Thyroid gland (tissue), 4 donors: ENCODE data around the gene KCNJ14. TPM values are rescaled to one million over a fixed set of nuclear protein-coding genes. Genes with fewer than 3 reads are reported as not detected.

Experiments
- DNase-seq, 2 donors: peaks; one replicate each; pipeline ENCODE4 v3.0.0-alpha.2; 2019
- H3K27ac ChIP-seq, 3 donors: fragments of 200-600 bp; sonication (generic); 1 replicate in 2 of 3; 2 replicates in 1 of 3; pipeline ENCODE4 v1.5.1; 2016 to 2019; ENCODE audit warnings: mild to moderate bottlenecking in 1 of 3, moderate library complexity in 1 of 3
- H3K27me3 ChIP-seq: fragments of 200-600 bp; sonication (generic); one replicate; pipeline ENCODE4 v1.5.1; 2019
- H3K36me3 ChIP-seq, 2 donors: fragments of 200-600 bp; sonication (generic); one replicate each; pipeline ENCODE4 v1.5.1; 2016 to 2019
- H3K4me1 ChIP-seq, 2 donors: fragments of 200-600 bp; sonication (generic); one replicate each; pipeline ENCODE4 v1.5.1; 2017 to 2019
- H3K4me3 ChIP-seq, 3 donors: fragments of 200-600 bp; sonication (generic); replicated peaks in 1 of 3; 1 replicate in 2 of 3; 2 replicates in 1 of 3; pipeline ENCODE4 v1.5.1; 2016; ENCODE audit warnings: mild to moderate bottlenecking in 1 of 3
- H3K9me3 ChIP-seq: fragments of 200-600 bp; sonication (generic); one replicate; pipeline ENCODE4 v1.5.1; 2017
- POLR2A ChIP-seq, 2 donors: fragments of 450-650 bp; IDR thresholded peaks; one replicate each; pipeline ENCODE4 v1.6.1; 2017; ENCODE audit warnings: antibody characterized with exemption in 2 of 2, mild to moderate bottlenecking in 2 of 2, moderate library complexity in 1 of 2
- WGBS, 2 donors: methylation state at CpG; one replicate each; pipeline ENCODE4 v1.1.5; 2017; 5-methylcytosine and 5-hydroxymethylcytosine counted together
- intact Hi-C: fragments of 100-400 bp; cut with DNase I; formaldehyde crosslinking; loops from one replicate; pipeline ENCODE4 v1.15.1; 2023
- total RNA-seq, 4 donors: library from RNA; depleted of rRNA; stranded (reverse); fragments of >200 nt; gene quantifications; one replicate each; pipeline ENCODE4 v1.2.3, GENCODE V29; 2016
- TF ChIP-seq, protein P1 (sequence below), 6 experiments: fragments of 200-600 bp in 3 of 6; fragments of 450-650 bp in 3 of 6; sonication (generic) in 3 of 6; IDR thresholded peaks; one replicate each; pipeline ENCODE4 v1.5.1; 2016 to 2019; ENCODE audit warnings: antibody characterized with exemption in 6 of 6, mild to moderate bottlenecking in 2 of 6, inconsistent platforms in 1 of 6, moderate library complexity in 1 of 6

The KCNJ14 gene
- total RNA-seq, 4 donors from 2014 or later, result 1.2 to 1.9 (median 1.4) TPM

GRCh38 chr19:48493718-48494401 lies 38.5 kb downstream of the KCNJ14 start:
- intact Hi-C loops, result no loop called here
- H3K27ac ChIP-seq, result peak overlapping the region in 1 of 3 donors; percentile 59
- H3K9me3 ChIP-seq, result no peaks in the 10 kb centered on the region
- H3K4me3 ChIP-seq, result peak overlapping the region in 1 of 3 donors; percentile 31
- H3K36me3 ChIP-seq, result no peaks in the 10 kb centered on the region
- WGBS, 2 donors, result 32 to 81% methylated on average over 2 to 4 of the region's 70 CpGs
- H3K4me1 ChIP-seq, result peaks cover 11 to 41% of the 10 kb centered on the region in 2 donors
- no peaks in the 10 kb centered on the region for H3K27me3 ChIP-seq
- DNase-seq, result no peak
- TF ChIP-seq, protein P1, sequence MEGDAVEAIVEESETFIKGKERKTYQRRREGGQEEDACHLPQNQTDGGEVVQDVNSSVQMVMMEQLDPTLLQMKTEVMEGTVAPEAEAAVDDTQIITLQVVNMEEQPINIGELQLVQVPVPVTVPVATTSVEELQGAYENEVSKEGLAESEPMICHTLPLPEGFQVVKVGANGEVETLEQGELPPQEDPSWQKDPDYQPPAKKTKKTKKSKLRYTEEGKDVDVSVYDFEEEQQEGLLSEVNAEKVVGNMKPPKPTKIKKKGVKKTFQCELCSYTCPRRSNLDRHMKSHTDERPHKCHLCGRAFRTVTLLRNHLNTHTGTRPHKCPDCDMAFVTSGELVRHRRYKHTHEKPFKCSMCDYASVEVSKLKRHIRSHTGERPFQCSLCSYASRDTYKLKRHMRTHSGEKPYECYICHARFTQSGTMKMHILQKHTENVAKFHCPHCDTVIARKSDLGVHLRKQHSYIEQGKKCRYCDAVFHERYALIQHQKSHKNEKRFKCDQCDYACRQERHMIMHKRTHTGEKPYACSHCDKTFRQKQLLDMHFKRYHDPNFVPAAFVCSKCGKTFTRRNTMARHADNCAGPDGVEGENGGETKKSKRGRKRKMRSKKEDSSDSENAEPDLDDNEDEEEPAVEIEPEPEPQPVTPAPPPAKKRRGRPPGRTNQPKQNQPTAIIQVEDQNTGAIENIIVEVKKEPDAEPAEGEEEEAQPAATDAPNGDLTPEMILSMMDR (IDR thresholded peaks at IDR 0.05), result no peak
- TF ChIP-seq POLR2A (IDR thresholded peaks at IDR 0.05), result no peak

GRCh38 chr19:48495396-48495795 lies 40.0 kb downstream of the KCNJ14 start:
- intact Hi-C loops, result no loop called here
- Histone ChIP-seq H3K27ac (peak overlapping the region in 1 of 3 donors; percentile 4), H3K9me3 (no peaks in the 10 kb centered on the region), H3K27me3 (no peaks in the 10 kb centered on the region), H3K4me1 (peaks cover 11 to 33% of the 10 kb centered on the region in 2 donors), H3K36me3 (no peaks in the 10 kb centered on the region), H3K4me3 (no peak overlapping the region)
- TF ChIP-seq POLR2A (IDR thresholded peaks at IDR 0.05), result no peak
- TF ChIP-seq, protein P1 (IDR thresholded peaks at IDR 0.05), result no peak
- 71 to 78% methylated on average over 6 of the region's 6 CpGs for WGBS, 2 donors
- DNase-seq, result no peak

GRCh38 chr19:48496959-48497727 lies 41.8 kb downstream of the KCNJ14 start:
- intact Hi-C loops, result no loop called here
- H3K27me3 ChIP-seq, result no peaks in the 10 kb centered on the region
- H3K4me1 ChIP-seq, result peaks cover 3 to 26% of the 10 kb centered on the region in 2 donors
- H3K9me3 ChIP-seq, result no peaks in the 10 kb centered on the region
- whole genome bisulfite sequencing, 2 donors, result 55 to 69% methylated on average over 14 to 36 of the region's 45 CpGs
- TF ChIP-seq, protein P1 (IDR thresholded peaks at IDR 0.05), result no peak
- TF ChIP-seq POLR2A (IDR thresholded peaks at IDR 0.05), result no peak
- DNase-seq, result no peak
- H3K36me3 ChIP-seq, result no peaks in the 10 kb centered on the region
- H3K4me3 ChIP-seq, result no peak overlapping the region
- no peak overlapping the region for H3K27ac ChIP-seq

GRCh38 chr19:48497728-48498594 lies 42.6 kb downstream of the KCNJ14 start:
- H3K36me3 ChIP-seq, result no peaks in the 10 kb centered on the region
- no peak for TF ChIP-seq POLR2A (IDR thresholded peaks at IDR 0.05)
- TF ChIP-seq, protein P1 (IDR thresholded peaks at IDR 0.05), result no peak
- intact Hi-C loops, result no loop called here
- WGBS, 2 donors, result 51 to 82% methylated on average over 22 to 38 of the region's 46 CpGs
- no peak for DNase-seq
- H3K4me1 ChIP-seq, result peaks cover 3 to 31% of the 10 kb centered on the region in 2 donors
- no peak overlapping the region for H3K4me3 ChIP-seq
- no peak overlapping the region for H3K27ac ChIP-seq
- H3K27me3 ChIP-seq, result no peaks in the 10 kb centered on the region
- no peaks in the 10 kb centered on the region for H3K9me3 ChIP-seq
